Measurements from ENCODE around the gene SF3B5.

DNA sequence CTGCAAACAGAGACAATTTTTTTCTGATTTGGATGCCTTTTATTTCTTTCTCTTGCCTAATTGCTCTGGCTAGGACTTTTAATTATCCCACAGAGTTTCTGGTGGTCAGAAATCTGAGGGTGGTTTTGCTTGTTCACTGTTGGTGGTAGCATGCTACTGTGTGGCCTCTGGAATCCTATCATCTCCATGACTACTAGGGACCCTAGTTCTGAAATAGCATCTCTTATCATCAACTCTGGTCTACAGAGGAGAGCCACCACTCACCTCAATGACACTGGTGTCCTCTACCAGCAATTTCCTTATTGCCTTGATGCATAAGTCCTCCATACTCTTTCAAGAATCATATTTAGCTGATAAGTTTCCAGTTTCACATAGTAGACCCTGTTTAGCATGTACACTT lies 27.5 kb upstream of the SF3B5 start:
- TF ChIP-seq, protein P1, sequence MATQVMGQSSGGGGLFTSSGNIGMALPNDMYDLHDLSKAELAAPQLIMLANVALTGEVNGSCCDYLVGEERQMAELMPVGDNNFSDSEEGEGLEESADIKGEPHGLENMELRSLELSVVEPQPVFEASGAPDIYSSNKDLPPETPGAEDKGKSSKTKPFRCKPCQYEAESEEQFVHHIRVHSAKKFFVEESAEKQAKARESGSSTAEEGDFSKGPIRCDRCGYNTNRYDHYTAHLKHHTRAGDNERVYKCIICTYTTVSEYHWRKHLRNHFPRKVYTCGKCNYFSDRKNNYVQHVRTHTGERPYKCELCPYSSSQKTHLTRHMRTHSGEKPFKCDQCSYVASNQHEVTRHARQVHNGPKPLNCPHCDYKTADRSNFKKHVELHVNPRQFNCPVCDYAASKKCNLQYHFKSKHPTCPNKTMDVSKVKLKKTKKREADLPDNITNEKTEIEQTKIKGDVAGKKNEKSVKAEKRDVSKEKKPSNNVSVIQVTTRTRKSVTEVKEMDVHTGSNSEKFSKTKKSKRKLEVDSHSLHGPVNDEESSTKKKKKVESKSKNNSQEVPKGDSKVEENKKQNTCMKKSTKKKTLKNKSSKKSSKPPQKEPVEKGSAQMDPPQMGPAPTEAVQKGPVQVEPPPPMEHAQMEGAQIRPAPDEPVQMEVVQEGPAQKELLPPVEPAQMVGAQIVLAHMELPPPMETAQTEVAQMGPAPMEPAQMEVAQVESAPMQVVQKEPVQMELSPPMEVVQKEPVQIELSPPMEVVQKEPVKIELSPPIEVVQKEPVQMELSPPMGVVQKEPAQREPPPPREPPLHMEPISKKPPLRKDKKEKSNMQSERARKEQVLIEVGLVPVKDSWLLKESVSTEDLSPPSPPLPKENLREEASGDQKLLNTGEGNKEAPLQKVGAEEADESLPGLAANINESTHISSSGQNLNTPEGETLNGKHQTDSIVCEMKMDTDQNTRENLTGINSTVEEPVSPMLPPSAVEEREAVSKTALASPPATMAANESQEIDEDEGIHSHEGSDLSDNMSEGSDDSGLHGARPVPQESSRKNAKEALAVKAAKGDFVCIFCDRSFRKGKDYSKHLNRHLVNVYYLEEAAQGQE (IDR thresholded peaks at IDR 0.05; ENCODE audit: borderline replicate concordance) = no peak
- TF ChIP-seq, protein P1 (CRISPR knock-in tag; IDR thresholded peaks at IDR 0.05; ENCODE audit: low read depth) = no peak
- no peak for TF ChIP-seq POLR2A (conservative IDR thresholded peaks at IDR 0.05)
- TF ChIP-seq SAP30 (IDR thresholded peaks at IDR 0.05; ENCODE audit: borderline replicate concordance, insufficient read depth, low read depth, low read length, poor library complexity, severe bottlenecking) = no peak
- no peak for TF ChIP-seq ZNF232 (CRISPR knock-in tag; IDR thresholded peaks at IDR 0.05)
- no peak for TF ChIP-seq ESRRA (IDR thresholded peaks at IDR 0.05; ENCODE audit: borderline replicate concordance, low read depth)
- no peak for TF ChIP-seq EGR1 (conservative IDR thresholded peaks at IDR 0.05)
- no peak for TF ChIP-seq HCFC1 (IDR thresholded peaks at IDR 0.05; ENCODE audit: low read depth, low read length)
- no peak for TF ChIP-seq PHF8 (IDR thresholded peaks at IDR 0.05; ENCODE audit: borderline replicate concordance, low read length)
- no peak for TF ChIP-seq ZNF3 (CRISPR knock-in tag; IDR thresholded peaks at IDR 0.05)
